Large intestine (tissue), 3 donors: ENCODE results near the gene SPATS2. TPM values are rescaled to one million over a fixed set of nuclear protein-coding genes. Genes with fewer than 3 reads are reported as not detected.

ENCODE experiments used
- DNase-seq, 2 donors: peaks; one replicate each; pipeline versions ENCODE4 v3.0.0 to v3.0.0-alpha.2; 2013
- H3K27ac ChIP-seq: one replicate; pipeline ENCODE4 v1.5.1; 2013; ENCODE audit warnings: low read length
- H3K27me3 ChIP-seq: 2 replicates; pipeline ENCODE4 v1.6.1; 2013; ENCODE audit warnings: low read length; ENCODE audit not compliant: control insufficient read depth, insufficient read depth
- H3K36me3 ChIP-seq: 2 replicates; pipeline ENCODE4 v1.6.1; 2013; ENCODE audit warnings: low read length; ENCODE audit not compliant: control insufficient read depth, insufficient read depth
- H3K4me1 ChIP-seq: one replicate; pipeline ENCODE4 v1.6.1; 2013; ENCODE audit warnings: low read length; ENCODE audit not compliant: control insufficient read depth, insufficient read depth
- H3K4me3 ChIP-seq: one replicate; pipeline ENCODE4 v1.5.1; 2013; ENCODE audit warnings: low read length
- H3K9me3 ChIP-seq: one replicate; pipeline ENCODE4 v1.6.1; 2013; ENCODE audit warnings: mild to moderate bottlenecking, low read depth, low read length, moderate library complexity; ENCODE audit not compliant: control insufficient read depth
- WGBS: methylation state at CpG from one replicate; pipeline ENCODE4 v1.1.5; 2013; ENCODE audit warnings: low lambda C conversion rate; ENCODE audit not compliant: insufficient coverage; 5-methylcytosine and 5-hydroxymethylcytosine counted together
- polyA plus RNA-seq: library from polyadenylated mRNA; unstranded; fragments of 120-200 nt; gene quantifications from one replicate; pipeline ENCODE4 v1.2.1, GENCODE V29; 2013

SPATS2 gene
- polyA plus RNA-seq, 1 donor: 22.7 TPM

DNA sequence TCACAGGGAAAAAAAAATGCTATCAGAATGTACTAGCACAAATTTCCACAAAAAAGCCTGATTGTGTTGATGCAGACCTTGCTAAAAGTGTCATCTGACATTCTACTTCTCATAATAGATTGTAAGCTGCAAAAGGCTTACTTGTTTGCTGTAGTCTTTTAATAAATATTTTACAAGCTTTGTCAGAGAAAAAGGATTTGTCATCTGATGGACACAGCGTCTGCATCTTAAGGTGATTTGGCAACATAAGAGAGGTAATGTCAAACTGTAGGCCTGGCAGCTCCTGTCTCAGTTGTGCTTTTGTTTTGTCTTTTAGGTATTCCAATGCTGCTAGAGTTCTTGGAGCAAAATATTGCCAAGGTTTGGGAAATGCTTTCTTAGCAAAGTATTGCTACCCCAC, 145.3 kb downstream of the SPATS2 start:
- no CpG with 5 or more reads among the region's 1 CpG for WGBS
- Histone ChIP-seq H3K9me3 (no peaks in the 10 kb centered on the region), H3K4me3 (no peak overlapping the region), H3K27me3 (no peaks in the 10 kb centered on the region), H3K27ac (no peak overlapping the region), H3K36me3 (peaks cover 8% of the 10 kb centered on the region), H3K4me1 (no peaks in the 10 kb centered on the region)
- no peak for DNase-seq

DNA sequence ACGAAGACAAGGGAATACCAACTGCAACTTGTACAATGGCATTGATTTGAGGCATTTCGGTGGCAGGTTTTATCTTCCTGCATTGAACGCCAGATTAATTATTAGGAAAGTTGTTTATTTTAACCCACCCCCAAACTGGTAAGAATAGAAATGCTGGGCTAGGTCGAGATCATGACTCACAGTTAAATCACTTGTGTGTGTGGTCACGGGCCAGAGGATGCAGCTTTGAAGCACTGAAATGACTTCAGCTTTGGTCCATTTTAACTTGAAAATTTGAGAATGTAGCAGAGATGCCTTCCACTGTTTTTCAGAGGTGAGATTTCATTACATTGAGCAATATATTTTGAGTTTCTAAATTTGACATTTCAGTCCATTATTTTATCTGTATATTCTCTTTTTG, 148.0 kb downstream of the SPATS2 start:
- WGBS: 17% methylated on average over 1 of the region's 5 CpGs
- no peak for DNase-seq
- H3K36me3 ChIP-seq: peaks cover 14% of the 10 kb centered on the region
- no peak overlapping the region for H3K4me3 ChIP-seq
- H3K27ac ChIP-seq: no peak overlapping the region
- no peaks in the 10 kb centered on the region for H3K4me1 ChIP-seq
- H3K9me3 ChIP-seq: no peaks in the 10 kb centered on the region
- no peaks in the 10 kb centered on the region for H3K27me3 ChIP-seq

DNA sequence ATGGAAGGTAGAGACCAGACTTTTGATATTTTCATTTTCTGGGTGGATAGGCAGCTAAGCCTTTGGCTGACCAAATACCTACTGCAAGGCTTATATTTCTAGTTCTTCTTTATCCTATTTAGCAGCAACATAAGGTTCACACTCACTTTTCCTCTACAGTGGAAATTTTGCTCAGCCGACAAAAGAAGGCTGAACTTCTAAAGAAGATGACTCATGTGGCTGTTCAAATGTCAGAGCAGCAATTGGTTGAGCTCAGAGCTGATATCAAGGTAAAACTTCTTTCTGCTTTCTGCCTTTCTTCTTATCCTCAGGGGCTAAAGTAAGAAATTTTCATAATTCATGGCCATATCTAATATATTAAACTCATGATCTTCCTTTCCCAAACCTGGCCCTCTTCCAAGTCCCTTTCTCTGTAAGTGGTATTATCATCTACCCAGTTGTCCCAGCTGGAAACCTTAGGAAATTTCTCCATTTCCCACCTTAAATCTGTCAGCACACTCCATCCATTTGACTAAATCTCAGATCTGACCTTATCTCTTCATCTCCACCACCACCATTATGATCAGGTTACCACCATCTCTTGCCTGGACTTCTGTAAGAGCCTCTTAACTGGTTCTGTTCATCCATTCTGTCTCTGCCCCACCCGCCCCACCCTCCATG, 151.8 kb downstream of the SPATS2 start:
- H3K36me3 ChIP-seq: peaks cover 25% of the 10 kb centered on the region
- H3K9me3 ChIP-seq: no peaks in the 10 kb centered on the region
- no peak overlapping the region for H3K4me3 ChIP-seq
- no peaks in the 10 kb centered on the region for H3K4me1 ChIP-seq
- H3K27ac ChIP-seq: no peak overlapping the region
- no CpG with 5 or more reads among the region's 2 CpGs for WGBS
- H3K27me3 ChIP-seq: no peaks in the 10 kb centered on the region
- no peak for DNase-seq

DNA sequence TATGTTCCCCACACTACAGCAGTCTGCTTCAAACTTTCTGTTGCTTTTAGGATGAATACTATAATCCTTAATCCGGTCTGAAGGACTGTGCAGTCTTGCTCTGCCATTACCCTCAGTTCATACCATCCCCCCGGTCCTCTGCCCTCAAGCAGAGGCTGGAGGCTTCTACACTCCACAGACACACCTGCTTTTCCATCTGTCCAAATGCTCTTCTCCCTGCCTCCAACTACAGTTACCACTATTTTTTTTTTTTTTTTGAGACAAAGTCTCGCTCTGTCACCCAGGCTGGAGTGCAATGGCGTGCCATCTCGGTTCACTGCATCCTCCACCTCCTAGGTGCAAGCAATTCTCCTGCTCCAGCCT, 152.3 kb downstream of the SPATS2 start:
- no peak for DNase-seq
- H3K27me3 ChIP-seq: no peaks in the 10 kb centered on the region
- no peaks in the 10 kb centered on the region for H3K9me3 ChIP-seq
- no peak overlapping the region for H3K4me3 ChIP-seq
- H3K36me3 ChIP-seq: peaks cover 26% of the 10 kb centered on the region
- no peak overlapping the region for H3K27ac ChIP-seq
- no peaks in the 10 kb centered on the region for H3K4me1 ChIP-seq
- WGBS: no CpG with 5 or more reads among the region's 5 CpGs

DNA sequence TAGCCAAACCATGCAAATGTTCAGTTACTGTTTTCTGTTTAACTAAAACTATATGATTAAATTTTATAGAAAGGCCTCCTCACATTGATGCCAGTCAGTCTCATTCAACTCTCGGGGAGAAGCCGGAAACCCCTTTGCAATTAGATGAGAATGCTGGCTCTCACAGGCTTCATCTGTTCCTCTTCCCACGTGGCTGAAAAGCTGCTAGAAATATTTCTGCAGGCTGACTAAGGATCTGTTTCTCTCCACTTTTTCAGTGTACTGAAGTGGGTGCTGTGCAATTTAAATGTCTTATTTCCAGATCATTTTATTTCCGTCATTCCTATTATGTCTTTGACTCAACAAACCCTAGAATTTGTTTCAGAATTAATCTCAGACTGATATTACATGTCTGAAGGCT, 154.1 kb downstream of the SPATS2 start:
- H3K9me3 ChIP-seq: no peaks in the 10 kb centered on the region
- H3K27me3 ChIP-seq: no peaks in the 10 kb centered on the region
- peaks cover 41% of the 10 kb centered on the region for H3K36me3 ChIP-seq
- H3K4me3 ChIP-seq: no peak overlapping the region
- no peaks in the 10 kb centered on the region for H3K4me1 ChIP-seq
- DNase-seq: no peak
- WGBS: 100% methylated on average over 2 of the region's 4 CpGs
- H3K27ac ChIP-seq: no peak overlapping the region

DNA sequence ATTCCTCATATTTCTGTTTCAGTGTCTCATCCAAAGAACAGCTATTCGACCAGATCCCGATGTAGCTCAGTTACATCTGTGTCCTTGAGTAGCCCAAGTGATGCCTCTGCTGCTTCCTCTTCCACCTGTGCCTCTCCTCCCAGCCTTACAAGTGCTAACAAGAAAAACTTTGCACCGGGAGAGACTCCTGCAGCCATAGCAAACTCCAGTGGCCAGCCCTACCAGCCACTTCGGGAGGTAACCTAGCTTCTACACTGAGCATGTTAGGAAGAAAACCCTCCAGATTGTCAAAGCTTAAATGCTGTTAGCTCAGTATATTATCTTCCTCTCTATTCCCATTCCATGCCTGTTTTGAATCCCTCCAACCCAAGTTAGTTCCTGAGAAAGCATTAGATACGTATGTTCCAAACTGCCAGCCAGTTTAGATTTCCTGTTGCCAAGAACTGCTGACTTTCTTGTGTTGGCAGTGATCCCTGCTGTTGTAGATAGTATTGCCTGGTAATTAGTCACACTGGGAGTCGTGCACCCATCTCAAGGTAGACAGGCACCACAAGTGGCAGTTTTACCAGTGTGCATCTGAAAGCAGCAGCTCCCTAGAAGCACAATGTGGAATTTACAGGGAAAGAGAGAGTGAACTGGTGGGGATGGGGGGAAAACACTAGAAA, 157.5 kb downstream of the SPATS2 start:
- H3K27me3 ChIP-seq: no peaks in the 10 kb centered on the region
- no peak for DNase-seq
- H3K27ac ChIP-seq: no peak overlapping the region
- no peaks in the 10 kb centered on the region for H3K9me3 ChIP-seq
- H3K4me3 ChIP-seq: no peak overlapping the region
- no peaks in the 10 kb centered on the region for H3K4me1 ChIP-seq
- peaks cover 43% of the 10 kb centered on the region for H3K36me3 ChIP-seq
- WGBS: no CpG with 5 or more reads among the region's 6 CpGs

DNA sequence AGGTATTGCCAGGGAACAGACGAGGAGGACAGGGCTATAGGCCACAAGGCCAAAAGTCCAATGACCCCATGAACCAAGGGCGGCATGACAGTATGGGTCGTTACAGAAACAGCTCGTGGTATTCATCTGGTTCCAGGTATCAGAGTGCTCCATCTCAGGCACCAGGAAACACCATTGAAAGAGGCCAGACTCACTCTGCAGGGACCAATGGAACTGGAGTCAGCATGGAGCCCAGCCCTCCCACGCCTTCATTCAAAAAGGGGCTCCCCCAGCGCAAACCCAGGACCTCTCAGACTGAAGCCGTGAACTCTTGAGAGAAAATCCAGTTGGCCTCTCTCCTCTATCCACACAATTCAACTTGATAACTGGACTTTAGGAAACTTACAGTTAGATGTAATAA, 158.7 kb downstream of the SPATS2 start:
- Histone ChIP-seq H3K4me1 (no peaks in the 10 kb centered on the region), H3K27ac (no peak overlapping the region), H3K4me3 (no peak overlapping the region), H3K9me3 (no peaks in the 10 kb centered on the region), H3K27me3 (no peaks in the 10 kb centered on the region), H3K36me3 (peaks cover 41% of the 10 kb centered on the region)
- no peak for DNase-seq
- no CpG with 5 or more reads among the region's 7 CpGs for WGBS

DNA sequence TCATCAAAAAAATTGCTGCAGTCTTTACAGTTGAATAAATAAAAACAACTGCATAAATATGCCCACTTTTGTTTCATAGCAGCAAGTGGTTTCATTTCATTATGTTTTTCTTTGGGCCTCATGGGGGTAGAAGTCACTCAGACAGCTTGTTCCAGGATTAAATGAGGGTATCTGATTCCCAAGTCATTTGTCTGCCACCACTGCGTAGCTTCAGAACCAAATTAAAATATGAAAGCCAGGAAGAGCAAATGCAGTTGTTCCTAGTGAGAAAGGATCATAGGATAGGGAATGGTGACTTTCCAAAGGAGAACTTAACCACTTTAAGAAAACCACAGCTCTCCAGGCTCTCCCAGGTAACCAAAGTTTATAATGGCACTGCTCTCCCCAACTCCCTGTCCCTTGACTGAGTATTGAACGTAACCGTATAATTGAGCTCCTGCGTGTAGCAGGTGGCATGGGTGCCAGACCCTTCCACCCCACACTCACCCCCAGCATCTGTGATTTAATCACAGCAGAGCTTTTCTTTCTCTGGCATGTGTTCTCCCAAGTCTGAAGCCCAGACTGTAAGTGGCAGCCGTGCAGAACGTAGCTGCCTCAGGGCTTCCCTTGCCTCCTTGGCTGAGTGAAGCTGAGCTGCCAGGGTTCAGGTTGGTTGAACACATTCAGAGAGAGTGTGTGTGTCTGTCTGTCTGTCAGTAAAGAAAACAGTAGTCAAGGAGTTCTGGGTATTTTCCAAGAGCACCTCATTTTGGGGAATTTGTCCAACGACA, 160.3 kb downstream of the SPATS2 start:
- Histone ChIP-seq H3K4me3 (no peak overlapping the region), H3K27me3 (no peaks in the 10 kb centered on the region), H3K27ac (no peak overlapping the region), H3K36me3 (peaks cover 36% of the 10 kb centered on the region), H3K4me1 (no peaks in the 10 kb centered on the region), H3K9me3 (no peaks in the 10 kb centered on the region)
- WGBS: no CpG with 5 or more reads among the region's 7 CpGs
- DNase-seq: no peak

DNA sequence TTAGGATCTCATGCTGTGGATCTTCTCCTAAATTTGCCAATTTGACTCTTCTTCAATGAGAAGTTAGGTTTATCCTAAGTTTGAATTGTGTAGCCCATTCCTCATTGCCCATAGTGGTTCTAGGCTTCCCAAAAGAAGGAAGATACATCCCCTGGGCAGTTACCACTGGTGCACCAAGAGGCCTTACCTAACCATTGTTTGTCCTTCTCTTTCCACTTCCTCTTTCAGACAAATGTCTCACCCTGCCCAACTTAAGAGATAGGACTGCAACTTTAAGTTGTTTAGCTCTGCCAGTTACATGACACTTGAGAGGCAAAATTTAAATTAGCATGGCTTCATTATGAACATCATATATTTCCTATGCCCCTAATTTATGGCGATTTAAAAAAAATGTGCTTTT, 162.2 kb downstream of the SPATS2 start:
- Histone ChIP-seq H3K4me3 (no peak overlapping the region), H3K27ac (no peak overlapping the region), H3K4me1 (no peaks in the 10 kb centered on the region), H3K36me3 (peaks cover 30% of the 10 kb centered on the region), H3K9me3 (no peaks in the 10 kb centered on the region), H3K27me3 (no peaks in the 10 kb centered on the region)
- no peak for DNase-seq
- WGBS: no CpG with 5 or more reads among the region's 1 CpG

DNA sequence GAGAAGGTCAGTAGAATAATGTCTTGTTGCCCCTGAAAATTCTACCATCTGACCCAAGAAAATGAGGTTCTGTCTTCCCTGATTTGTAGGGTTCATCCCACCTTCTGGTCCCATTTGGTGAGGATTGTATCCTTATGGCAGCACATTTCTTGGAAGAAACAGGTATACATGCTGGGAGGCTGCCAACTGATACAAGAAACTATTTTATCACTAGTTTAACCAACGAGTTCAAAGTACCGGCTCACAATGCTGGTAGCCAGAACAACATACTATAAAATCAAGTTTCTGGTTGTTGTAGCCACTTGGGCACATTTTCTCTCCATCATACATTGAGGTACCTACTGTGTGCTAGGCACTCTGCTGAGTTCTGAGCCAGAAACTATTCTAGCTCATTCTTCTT, 164.5 kb downstream of the SPATS2 start:
- no peaks in the 10 kb centered on the region for H3K4me1 ChIP-seq
- H3K27ac ChIP-seq: no peak overlapping the region
- peaks cover 3% of the 10 kb centered on the region for H3K9me3 ChIP-seq
- no peak overlapping the region for H3K4me3 ChIP-seq
- DNase-seq: peak in 1 of 2 donors; percentile 53
- peaks cover 15% of the 10 kb centered on the region for H3K27me3 ChIP-seq
- no CpG with 5 or more reads among the region's 2 CpGs for WGBS
- peaks cover 9% of the 10 kb centered on the region for H3K36me3 ChIP-seq
